Progenitor cell of endocrine pancreas (in vitro differentiated cells): Measurements from ENCODE around the gene SIK1. TPM values are rescaled to one million over a fixed set of nuclear protein-coding genes. Genes with fewer than 3 reads are reported as not detected.

Source experiments
- DNase-seq: peaks from one replicate; pipeline ENCODE4 v3.0.0; 2021; ENCODE audit warnings: low spot score; ENCODE audit not compliant: unreplicated experiment
- H3K27ac Mint-ChIP-seq: 2 replicates; pipeline ENCODE4 v1.8.0; 2021; ENCODE audit warnings: mild to moderate bottlenecking, moderate library complexity, mixed read lengths
- H3K27me3 Mint-ChIP-seq: 2 replicates; pipeline ENCODE4 v1.8.0; 2021; ENCODE audit warnings: mixed read lengths
- H3K36me3 Mint-ChIP-seq: 2 replicates; pipeline ENCODE4 v1.8.0; 2022; ENCODE audit warnings: mixed read lengths; ENCODE audit not compliant: insufficient read depth
- H3K4me1 Mint-ChIP-seq: 2 replicates; pipeline ENCODE4 v1.8.0; 2021; ENCODE audit warnings: low read depth, mixed read lengths
- H3K4me3 Mint-ChIP-seq: 2 replicates; pipeline ENCODE4 v1.8.0; 2021; ENCODE audit warnings: low read depth, mild to moderate bottlenecking, moderate library complexity, mixed read lengths
- H3K9me3 Mint-ChIP-seq: 2 replicates; pipeline ENCODE4 v1.8.0; 2021; ENCODE audit warnings: low read depth, mixed read lengths
- total RNA-seq: library from RNA; stranded (reverse); gene quantifications from 2 replicates; pipeline ENCODE4 v1.2.1, GENCODE V29; 2021
- TF ChIP-seq, protein P1 (sequence below): fragments of 200-600 bp; sonication (generic); IDR thresholded peaks from one replicate; pipeline ENCODE4 v1.5.0; 2021; ENCODE audit warnings: antibody characterized with exemption, mild to moderate bottlenecking; ENCODE audit not compliant: unreplicated experiment

Gene SIK1
- total RNA-seq, 1 donor from 2014 or later = 8.8 TPM

DNA sequence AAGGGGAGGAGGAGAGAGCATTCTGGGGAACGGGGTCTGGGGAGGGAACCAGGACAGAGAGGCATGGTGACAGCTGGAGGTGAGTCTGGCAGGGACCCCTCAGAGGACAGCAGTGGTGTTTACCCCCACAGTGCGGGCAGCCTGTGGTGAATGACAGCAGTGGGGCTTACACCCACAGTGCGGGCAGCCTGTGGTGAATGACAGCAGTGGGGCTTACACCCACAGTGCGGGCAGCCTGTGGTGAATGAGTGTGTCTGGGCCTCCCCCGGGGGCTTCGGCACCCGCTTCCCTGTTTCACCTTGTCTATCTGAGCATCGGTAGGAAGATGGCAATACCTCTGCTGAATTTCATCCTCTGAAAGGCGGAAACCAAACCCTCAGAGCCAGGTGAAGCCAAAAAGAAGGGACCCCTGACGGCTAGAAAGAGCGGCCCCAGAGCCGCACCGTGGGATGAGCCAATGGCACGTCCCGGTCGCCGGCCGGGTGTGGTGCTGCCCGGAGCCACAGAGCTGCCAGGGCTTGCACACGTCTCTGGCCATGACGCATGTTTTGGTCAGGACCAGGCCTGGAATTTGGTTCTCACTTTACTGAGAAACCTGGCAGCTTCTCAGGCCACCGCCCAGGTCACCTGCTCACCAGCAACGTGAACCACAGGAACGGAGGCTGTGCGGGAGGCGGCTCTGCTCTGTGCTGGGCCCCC lies 54.1 kb downstream of the SIK1 start:
- H3K4me1 Mint-ChIP-seq = no peaks in the 10 kb centered on the region
- TF ChIP-seq, protein P1, sequence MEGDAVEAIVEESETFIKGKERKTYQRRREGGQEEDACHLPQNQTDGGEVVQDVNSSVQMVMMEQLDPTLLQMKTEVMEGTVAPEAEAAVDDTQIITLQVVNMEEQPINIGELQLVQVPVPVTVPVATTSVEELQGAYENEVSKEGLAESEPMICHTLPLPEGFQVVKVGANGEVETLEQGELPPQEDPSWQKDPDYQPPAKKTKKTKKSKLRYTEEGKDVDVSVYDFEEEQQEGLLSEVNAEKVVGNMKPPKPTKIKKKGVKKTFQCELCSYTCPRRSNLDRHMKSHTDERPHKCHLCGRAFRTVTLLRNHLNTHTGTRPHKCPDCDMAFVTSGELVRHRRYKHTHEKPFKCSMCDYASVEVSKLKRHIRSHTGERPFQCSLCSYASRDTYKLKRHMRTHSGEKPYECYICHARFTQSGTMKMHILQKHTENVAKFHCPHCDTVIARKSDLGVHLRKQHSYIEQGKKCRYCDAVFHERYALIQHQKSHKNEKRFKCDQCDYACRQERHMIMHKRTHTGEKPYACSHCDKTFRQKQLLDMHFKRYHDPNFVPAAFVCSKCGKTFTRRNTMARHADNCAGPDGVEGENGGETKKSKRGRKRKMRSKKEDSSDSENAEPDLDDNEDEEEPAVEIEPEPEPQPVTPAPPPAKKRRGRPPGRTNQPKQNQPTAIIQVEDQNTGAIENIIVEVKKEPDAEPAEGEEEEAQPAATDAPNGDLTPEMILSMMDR = no peak
- no peak overlapping the region for H3K4me3 Mint-ChIP-seq
- no peaks in the 10 kb centered on the region for H3K36me3 Mint-ChIP-seq
- DNase-seq = no peak
- H3K27me3 Mint-ChIP-seq = peaks cover 15% of the 10 kb centered on the region
- no peaks in the 10 kb centered on the region for H3K9me3 Mint-ChIP-seq
- H3K27ac Mint-ChIP-seq = no peak overlapping the region

DNA sequence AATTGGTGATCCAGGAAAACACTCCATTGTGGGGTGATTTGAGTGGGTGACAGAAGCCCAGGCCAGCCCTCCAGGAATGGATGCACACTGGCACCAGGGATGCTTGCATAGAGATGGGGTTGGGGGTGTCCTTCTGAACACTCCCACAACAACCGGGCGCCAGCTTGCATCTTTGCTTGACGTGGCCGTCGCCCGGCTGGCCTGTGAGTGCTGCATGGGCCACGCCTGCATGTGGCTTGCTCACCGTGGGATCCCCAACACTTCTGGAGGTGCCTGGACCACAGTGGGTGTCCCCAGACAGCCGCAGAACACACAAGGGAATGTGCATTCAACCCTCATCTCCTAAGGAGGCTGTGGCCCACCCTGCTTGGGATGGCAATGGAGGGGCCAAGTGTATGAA lies 55.1 kb downstream of the SIK1 start:
- no peak overlapping the region for H3K4me3 Mint-ChIP-seq
- H3K36me3 Mint-ChIP-seq = no peaks in the 10 kb centered on the region
- DNase-seq = no peak
- TF ChIP-seq, protein P1 = no peak
- no peaks in the 10 kb centered on the region for H3K9me3 Mint-ChIP-seq
- no peaks in the 10 kb centered on the region for H3K4me1 Mint-ChIP-seq
- no peak overlapping the region for H3K27ac Mint-ChIP-seq
- H3K27me3 Mint-ChIP-seq = peaks cover 20% of the 10 kb centered on the region

DNA sequence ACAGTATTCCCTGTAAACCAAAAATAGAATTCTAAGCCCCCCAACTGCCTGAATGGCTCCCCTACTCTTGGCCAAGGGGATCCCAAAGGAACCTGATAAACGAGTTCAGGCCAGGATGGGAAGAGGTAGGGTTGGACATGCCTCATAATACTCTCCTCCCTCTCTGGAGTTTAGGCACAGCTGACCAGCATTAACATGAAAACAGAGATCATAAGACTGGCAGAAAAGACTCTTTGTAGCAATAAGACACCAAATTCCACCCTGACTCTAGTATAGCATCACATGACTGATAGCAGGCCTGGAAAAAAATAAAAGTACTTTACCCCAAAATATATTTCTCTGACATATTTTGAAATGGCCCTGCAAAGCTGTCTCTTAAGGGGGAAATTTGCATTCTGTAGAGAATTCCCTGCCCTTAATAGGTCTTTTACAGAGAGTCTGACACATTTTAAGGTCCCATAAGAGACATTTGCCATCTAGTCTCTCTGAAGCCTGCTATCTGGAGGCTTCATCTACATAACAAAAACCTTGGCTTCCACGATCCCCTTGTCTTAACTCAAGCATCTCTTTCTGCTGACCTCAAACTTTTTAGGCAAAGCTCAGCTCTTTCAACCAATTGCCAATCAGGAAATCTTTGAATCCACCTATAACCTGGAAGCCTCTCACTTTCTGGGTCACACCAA lies 55.9 kb downstream of the SIK1 start:
- Mint-ChIP-seq H3K9me3 (no peaks in the 10 kb centered on the region), H3K27ac (no peak overlapping the region), H3K27me3 (peaks cover 21% of the 10 kb centered on the region), H3K4me1 (no peaks in the 10 kb centered on the region), H3K36me3 (no peaks in the 10 kb centered on the region), H3K4me3 (no peak overlapping the region)
- TF ChIP-seq, protein P1 = no peak
- DNase-seq = no peak

DNA sequence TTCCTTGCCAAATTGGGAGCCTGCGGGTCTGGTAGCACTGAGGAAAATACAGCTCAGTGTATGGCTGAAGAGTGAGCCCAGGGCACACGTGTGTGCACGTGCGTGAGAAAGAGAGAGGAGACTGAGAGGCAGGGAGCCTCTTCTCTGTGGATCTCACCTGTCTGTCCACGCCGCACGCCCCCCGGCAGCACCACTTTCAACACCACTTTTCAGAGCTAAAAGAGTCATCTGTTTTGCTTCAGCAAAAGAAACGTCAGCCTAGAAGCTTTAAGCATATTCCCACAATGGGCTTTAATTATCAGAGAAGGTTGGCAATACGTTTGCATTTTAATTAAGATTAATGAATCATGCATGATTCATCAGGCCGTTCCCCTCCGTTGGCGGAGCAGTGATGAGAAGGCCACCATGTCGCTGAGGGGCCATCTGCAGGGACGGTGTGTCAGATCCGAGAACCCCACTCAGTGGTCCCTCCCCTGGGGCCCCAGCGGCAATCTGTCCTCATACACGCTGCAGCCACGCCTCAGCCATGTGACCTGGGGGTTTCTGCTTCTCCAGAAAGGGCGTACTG lies 56.8 kb downstream of the SIK1 start:
- Mint-ChIP-seq H3K27me3 (peaks cover 22% of the 10 kb centered on the region), H3K27ac (no peak overlapping the region), H3K4me3 (no peak overlapping the region), H3K4me1 (no peaks in the 10 kb centered on the region), H3K9me3 (no peaks in the 10 kb centered on the region), H3K36me3 (no peaks in the 10 kb centered on the region)
- TF ChIP-seq, protein P1 = no peak
- DNase-seq = no peak

DNA sequence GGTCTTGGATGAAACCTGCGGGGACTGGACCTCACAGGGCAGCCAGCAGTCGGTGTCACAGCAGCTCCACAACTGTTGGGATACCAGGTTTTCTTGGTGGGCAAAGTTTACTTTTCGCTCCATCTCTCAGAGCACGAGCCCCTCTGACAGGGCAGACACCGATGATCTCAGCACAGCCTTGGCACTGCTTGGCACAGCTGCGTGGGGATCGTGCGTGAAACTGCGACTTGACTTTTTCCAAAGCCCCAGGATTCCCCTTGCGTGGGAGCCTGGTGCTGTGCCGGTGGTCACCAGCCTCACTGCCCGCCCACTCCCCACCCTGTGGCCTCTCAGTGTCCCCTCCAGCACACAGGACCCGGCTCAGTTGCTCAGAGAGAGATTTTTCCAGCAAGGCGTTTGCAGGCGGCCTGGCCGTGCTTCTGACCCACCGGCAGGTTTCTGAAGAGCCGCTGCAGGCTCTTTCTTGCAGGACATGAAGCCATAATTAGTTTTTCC lies 57.3 kb downstream of the SIK1 start:
- TF ChIP-seq, protein P1 = no peak
- DNase-seq = no peak
- Mint-ChIP-seq H3K27me3 (peaks cover 23% of the 10 kb centered on the region), H3K36me3 (no peaks in the 10 kb centered on the region), H3K4me3 (no peak overlapping the region), H3K27ac (no peak overlapping the region), H3K9me3 (no peaks in the 10 kb centered on the region), H3K4me1 (no peaks in the 10 kb centered on the region)
